Activated CD8-positive, alpha-beta memory T cell treated with anti-CD3 and anti-CD28 coated beads, Interleukin-2, amount 10 ng/mL, durations not matched to agents 7 days and 5 days (primary cell): ENCODE data around the gene ENTPD6. TPM values are rescaled to one million over a fixed set of nuclear protein-coding genes. Genes with fewer than 3 reads are reported as not detected.
"Not testable (repeated sequence)": the region's sequence is repeated elsewhere in the genome, so short reads cannot be mapped to it uniquely, and the experiment has no call there.

ENCODE experiments used
- ATAC-seq: fragments of 150-1000 bp; cut with Tn5 transposase; one replicate; pipeline ENCODE4 v1.10.0; 2021; ENCODE audit warnings: moderate library complexity
- CTCF ChIA-PET: fragments of 350-600 bp; sonication (Branson Sonifier 250); formaldehyde crosslinking; loops from one replicate; lab custom pipeline; 2021; ENCODE audit warnings: antibody characterized with exemption; lab: Charles Lee
- DNase-seq: peaks from one replicate; pipeline ENCODE4 v3.0.0-alpha.2; 2020
- H3K27ac Mint-ChIP-seq: one replicate; pipeline ENCODE4 v1.8.0; 2021; ENCODE audit warnings: mild to moderate bottlenecking, mixed read lengths
- H3K27me3 Mint-ChIP-seq: one replicate; pipeline ENCODE4 v1.8.0; 2021; ENCODE audit warnings: mixed read lengths
- H3K36me3 Mint-ChIP-seq: one replicate; pipeline ENCODE4 v1.8.0; 2021; ENCODE audit warnings: mild to moderate bottlenecking, mixed read lengths
- H3K4me1 Mint-ChIP-seq: one replicate; pipeline ENCODE4 v1.8.0; 2021; ENCODE audit warnings: mixed read lengths
- H3K4me3 Mint-ChIP-seq: one replicate; pipeline ENCODE4 v1.8.0; 2021; ENCODE audit warnings: mild to moderate bottlenecking, moderate library complexity, mixed read lengths
- H3K9me3 Mint-ChIP-seq: one replicate; pipeline ENCODE4 v1.8.0; 2022; ENCODE audit warnings: low read depth, mixed read lengths
- total RNA-seq, 2 experiments: library from RNA; stranded (reverse); gene quantifications; one replicate each; pipeline ENCODE4 v1.2.3, GENCODE V29; 2021

The ENTPD6 gene
- total RNA-seq, 2 experiments from 2014 or later, result 37.6 to 42.0 TPM

DNA sequence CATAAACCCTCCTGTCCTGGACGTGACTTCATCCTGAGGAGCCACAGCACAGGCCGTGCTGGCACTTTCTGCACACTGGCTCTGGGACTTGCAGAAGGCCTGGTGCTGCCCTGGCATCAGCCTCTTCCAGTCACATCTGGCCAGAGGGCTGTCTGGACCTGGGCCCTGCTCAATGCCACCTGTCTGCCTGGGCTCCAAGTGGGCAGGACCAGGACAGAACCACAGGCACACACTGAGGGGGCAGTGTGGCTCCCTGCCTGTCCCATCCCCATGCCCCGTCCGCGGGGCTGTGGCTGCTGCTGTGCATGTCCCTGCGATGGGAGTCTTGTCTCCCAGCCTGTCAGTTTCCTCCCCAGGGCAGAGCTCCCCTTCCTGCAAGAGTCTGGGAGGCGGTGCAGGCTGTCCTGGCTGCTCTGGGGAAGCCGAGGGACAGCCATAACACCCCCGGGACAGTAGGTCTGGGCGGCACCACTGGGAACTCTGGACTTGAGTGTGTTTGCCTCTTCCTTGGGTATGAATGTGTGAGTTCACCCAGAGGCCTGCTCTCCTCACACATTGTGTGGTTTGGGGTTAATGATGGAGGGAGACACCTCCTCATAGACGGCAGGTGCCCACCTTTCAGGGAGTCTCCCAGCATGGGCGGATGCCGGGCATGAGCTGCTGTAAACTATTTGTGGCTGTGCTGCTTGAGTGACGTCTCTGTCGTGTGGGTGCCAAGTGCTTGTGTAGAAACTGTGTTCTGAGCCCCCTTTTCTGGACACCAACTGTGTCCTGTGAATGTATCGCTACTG is 30.3 kb downstream of the ENTPD6 start:
- ATAC-seq, result no peak
- Mint-ChIP-seq H3K36me3 (no peaks in the 10 kb centered on the region), H3K4me1 (peaks cover 16% of the 10 kb centered on the region), H3K4me3 (no peak overlapping the region), H3K27me3 (no peaks in the 10 kb centered on the region), H3K27ac (no peak overlapping the region), H3K9me3 (no peaks in the 10 kb centered on the region)
- CTCF ChIA-PET, result interaction anchor here (0.9 kb wide), 1 partner anchor 22 kb away, joined by 3 read pairs; the partner anchor contains the start of gene PYGB
- no peak for DNase-seq

DNA sequence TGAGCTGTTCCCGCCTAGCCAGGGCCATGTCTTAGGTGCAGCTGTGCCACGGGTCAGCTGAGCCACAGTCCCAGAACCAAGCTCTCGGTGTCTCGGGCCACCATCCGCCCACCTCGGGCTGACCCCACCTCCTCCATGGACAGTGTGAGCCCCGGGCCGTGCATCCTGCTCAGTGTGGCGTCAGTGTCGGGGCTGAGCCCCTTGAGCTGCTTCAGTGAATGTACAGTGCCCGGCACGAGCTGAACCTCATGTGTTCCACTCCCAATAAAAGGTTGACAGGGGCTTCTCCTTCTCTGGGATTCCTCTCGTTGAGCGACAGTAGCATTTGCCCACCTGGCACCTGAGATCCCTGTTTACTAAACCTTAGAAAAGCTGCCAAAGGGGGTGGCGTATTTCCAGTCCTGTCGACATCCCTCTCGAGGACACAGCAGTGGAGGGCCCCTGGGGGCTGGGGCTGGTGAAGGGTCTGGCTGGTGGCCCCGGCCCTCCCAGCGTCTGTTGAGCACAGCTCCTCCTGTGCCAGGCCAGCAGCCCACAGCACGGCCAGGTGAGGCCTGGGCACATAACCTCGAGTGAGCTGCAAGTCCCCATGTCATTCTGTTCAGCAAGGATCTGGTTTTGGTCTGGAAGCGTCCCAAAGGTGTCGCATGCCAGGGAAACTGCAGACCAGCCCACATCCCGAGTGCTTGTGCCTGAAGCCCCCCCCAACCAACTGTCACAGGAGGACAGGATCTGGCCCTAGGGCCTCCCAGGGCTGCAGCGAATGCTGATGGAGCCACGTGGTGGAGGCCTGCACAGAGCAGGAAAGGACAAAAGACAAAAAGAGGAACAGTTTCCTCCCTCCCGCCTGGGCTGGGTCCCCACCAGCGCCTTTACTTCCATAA is 31.2 kb downstream of the ENTPD6 start:
- Mint-ChIP-seq H3K9me3 (no peaks in the 10 kb centered on the region), H3K4me1 (peaks cover 16% of the 10 kb centered on the region), H3K4me3 (no peak overlapping the region), H3K36me3 (no peaks in the 10 kb centered on the region), H3K27ac (no peak overlapping the region), H3K27me3 (no peaks in the 10 kb centered on the region)
- CTCF ChIA-PET, result interaction anchor here (0.9 kb wide), 1 partner anchor 21 kb away, joined by 3 read pairs; the partner anchor contains the start of gene PYGB
- ATAC-seq, result no peak
- no peak for DNase-seq

DNA sequence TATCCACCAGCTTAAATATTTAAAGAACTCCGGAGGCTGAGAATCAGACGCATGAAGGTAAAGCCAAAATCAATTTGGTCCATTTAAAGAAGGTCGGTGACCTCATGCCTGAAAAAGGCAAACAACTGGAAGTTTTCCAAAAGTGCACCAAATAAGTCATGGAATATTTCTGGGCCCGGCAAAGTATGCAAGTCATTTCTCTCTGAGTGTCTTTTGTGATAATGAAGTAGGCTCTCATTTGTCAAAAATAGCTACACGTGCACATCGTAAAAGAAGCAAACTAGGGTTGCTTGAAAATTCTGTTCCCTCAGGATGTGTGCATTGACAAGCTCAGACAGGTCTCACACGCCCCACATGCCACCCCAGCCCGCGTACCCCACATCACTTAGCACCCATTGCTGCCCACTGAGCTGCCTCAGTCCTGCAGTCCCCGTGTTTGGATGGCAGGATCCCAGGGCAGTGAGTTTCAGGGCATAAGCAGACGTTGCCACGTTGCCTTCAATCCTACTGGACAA is 31.9 kb downstream of the ENTPD6 start:
- Mint-ChIP-seq H3K9me3 (no peaks in the 10 kb centered on the region), H3K36me3 (no peaks in the 10 kb centered on the region), H3K4me1 (peaks cover 16% of the 10 kb centered on the region), H3K27ac (no peak overlapping the region), H3K4me3 (no peak overlapping the region), H3K27me3 (no peaks in the 10 kb centered on the region)
- CTCF ChIA-PET, result no interaction called here
- ATAC-seq, result no peak
- no peak for DNase-seq

DNA sequence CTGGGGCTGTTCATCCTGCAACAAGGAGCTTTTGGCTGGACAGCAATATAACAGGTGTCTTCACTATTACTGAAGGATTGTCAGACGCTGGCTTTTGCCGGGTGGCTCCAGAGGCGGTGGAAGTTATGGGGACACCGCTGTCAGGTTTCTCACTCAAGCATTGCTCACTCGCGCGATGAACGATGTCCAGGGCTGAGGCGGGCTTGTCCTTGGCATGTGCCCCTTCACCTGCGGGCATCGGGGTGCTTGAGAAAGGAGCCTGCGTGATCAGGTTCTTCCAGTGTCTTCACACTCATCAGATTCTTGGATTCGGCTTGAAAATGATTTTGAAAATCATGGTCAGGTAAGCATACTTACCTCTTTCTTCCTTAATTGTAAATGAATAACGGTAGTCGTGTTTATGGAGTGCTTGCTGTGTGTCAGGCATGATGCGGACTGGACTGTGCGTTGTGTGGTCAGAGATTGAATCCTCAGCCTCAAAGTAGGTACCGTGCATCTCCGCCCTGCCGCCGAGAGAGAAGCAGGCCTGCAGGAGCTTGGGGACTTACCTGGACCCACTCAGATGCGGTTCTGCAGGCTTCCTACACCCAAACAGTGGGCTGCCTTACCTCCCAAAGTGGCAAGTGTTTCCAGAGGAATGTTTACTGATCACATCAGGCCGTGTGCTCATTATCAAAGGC is 34.1 kb downstream of the ENTPD6 start:
- CTCF ChIA-PET, result no interaction called here
- H3K4me3 Mint-ChIP-seq, result no peak overlapping the region
- DNase-seq, result no peak
- H3K4me1 Mint-ChIP-seq, result no peaks in the 10 kb centered on the region
- no peaks in the 10 kb centered on the region for H3K36me3 Mint-ChIP-seq
- no peaks in the 10 kb centered on the region for H3K27me3 Mint-ChIP-seq
- H3K9me3 Mint-ChIP-seq, result no peaks in the 10 kb centered on the region
- no peak for ATAC-seq
- no peak overlapping the region for H3K27ac Mint-ChIP-seq

DNA sequence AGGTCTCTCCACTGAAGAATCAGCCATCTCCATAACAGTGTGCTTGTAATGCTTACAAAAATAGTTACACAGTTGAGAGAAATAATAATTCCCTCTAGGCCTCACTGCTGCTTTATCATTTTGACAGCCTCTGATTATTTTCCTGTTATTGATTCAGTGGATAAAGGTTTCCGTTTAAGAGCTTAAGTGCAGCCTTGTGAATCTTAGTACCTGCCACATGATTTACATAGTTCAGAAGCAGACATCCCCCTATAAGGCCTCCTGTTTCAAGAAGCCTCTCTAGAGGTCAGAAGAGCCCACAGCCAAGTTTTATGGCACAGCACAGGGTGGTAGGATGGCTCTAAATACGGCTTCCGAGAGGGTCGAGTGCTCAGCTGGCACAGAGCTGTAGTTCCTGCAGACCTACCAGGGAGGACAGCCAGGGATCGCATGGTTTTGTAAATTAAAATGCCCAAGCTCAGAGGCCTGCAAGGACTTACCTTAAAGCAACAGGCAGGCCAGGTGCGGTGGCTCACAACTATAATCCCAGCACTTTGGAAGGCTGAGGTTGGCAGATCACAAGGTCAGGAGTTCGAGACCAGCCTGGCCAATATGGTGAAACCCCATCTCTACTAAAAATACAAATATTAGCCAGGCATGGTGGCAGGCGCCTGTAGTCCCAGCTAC is 34.8 kb downstream of the ENTPD6 start:
- no peak for DNase-seq
- ATAC-seq, result no peak
- H3K4me3 Mint-ChIP-seq, result no peak overlapping the region
- H3K9me3 Mint-ChIP-seq, result no peaks in the 10 kb centered on the region
- H3K36me3 Mint-ChIP-seq, result no peaks in the 10 kb centered on the region
- no peaks in the 10 kb centered on the region for H3K4me1 Mint-ChIP-seq
- H3K27me3 Mint-ChIP-seq, result no peaks in the 10 kb centered on the region
- CTCF ChIA-PET, result no interaction called here
- H3K27ac Mint-ChIP-seq, result no peak overlapping the region

DNA sequence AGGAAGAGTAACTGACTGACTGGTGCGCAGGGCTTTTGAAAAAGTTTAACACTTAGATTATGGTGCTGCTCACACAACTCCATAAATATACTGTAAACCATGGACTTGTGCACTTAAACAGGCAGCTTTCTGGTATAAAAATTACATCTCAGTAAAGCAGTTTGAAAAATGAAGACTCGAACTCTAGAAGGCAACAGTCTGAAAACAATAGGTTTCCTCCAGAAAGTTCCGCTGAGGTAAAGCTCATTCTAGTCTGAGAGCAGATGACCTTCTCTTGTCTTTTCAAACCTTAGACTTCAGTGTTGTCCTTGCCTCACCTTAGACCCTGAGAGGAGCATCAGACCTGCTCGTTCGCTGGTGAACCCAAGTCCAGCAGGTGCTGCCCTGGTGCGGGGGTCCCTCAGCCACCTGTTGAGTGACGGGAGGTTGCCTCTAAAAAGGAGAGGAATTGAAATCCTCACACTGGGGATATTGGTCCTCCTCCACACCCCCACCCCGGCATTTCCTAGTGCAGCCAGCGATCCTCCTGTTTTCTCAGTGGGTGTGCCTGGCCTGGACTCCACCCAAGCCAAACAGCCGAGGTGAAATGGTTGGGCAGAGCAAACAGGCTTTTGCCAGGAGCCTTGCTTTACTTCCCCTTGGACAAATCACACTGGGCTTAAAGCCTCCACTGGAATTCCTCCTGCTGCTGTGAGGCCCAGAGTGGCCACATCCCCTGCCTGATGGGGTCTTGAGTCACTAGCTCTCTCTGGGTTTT is 37.7 kb downstream of the ENTPD6 start:
- no peaks in the 10 kb centered on the region for H3K36me3 Mint-ChIP-seq
- no peaks in the 10 kb centered on the region for H3K9me3 Mint-ChIP-seq
- no peak overlapping the region for H3K27ac Mint-ChIP-seq
- DNase-seq (no peak), ATAC-seq (no peak)
- CTCF ChIA-PET, result interaction anchor here (1.1 kb wide), 1 partner anchor 13 kb away, joined by 3 read pairs; no protein-coding TSS in a partner anchor
- H3K4me1 Mint-ChIP-seq, result peaks cover 11% of the 10 kb centered on the region
- no peak overlapping the region for H3K4me3 Mint-ChIP-seq
- H3K27me3 Mint-ChIP-seq, result peaks cover 4% of the 10 kb centered on the region

DNA sequence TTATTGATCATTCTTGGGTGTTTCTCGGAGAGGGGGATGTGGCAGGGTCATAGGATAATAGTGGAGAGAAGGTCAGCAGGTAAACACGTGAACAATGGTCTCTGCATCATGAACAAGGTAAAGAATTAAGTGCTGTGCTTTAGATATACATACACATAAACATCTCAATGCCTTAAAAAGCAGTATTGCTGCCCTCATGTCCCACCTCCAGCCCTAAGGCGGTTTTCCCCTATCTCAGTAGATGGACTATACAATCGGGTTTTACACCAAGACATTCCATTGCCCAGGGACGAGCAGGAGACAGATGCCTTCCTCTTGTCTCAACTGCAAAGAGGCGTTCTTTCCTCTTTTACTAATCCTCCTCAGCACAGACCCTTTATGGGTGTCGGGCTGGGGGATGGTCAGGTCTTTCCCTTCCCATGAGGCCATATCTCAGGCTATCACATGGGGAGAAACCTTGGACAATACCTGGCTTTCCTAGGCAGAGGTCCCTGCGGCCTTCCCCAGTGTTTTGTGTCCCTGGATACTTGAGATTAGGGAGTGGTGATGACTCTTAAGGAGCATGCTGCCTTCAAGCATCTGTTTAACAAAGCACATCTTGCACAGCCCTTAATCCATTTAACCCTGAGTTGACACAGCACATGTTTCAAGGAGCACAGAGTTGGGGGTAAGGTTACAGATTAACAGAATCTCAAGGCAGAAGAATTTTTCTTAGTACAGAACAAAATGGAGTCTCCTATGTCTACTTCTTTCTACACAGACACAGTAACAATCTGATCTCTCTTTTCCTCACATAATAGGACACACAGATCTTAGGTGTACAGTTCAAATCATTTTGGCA is 38.7 kb downstream of the ENTPD6 start:
- peaks cover 19% of the 10 kb centered on the region for H3K4me1 Mint-ChIP-seq
- not testable (repeated sequence) for H3K4me3 Mint-ChIP-seq, H3K27me3 Mint-ChIP-seq, ATAC-seq, H3K9me3 Mint-ChIP-seq, H3K36me3 Mint-ChIP-seq, DNase-seq, H3K27ac Mint-ChIP-seq
- CTCF ChIA-PET, result interaction anchor here (1.0 to 1.1 kb wide), 2 partner anchors 12 to 13 kb away, joined by 3 to 4 read pairs; partner anchors contain the start of gene PYGB

DNA sequence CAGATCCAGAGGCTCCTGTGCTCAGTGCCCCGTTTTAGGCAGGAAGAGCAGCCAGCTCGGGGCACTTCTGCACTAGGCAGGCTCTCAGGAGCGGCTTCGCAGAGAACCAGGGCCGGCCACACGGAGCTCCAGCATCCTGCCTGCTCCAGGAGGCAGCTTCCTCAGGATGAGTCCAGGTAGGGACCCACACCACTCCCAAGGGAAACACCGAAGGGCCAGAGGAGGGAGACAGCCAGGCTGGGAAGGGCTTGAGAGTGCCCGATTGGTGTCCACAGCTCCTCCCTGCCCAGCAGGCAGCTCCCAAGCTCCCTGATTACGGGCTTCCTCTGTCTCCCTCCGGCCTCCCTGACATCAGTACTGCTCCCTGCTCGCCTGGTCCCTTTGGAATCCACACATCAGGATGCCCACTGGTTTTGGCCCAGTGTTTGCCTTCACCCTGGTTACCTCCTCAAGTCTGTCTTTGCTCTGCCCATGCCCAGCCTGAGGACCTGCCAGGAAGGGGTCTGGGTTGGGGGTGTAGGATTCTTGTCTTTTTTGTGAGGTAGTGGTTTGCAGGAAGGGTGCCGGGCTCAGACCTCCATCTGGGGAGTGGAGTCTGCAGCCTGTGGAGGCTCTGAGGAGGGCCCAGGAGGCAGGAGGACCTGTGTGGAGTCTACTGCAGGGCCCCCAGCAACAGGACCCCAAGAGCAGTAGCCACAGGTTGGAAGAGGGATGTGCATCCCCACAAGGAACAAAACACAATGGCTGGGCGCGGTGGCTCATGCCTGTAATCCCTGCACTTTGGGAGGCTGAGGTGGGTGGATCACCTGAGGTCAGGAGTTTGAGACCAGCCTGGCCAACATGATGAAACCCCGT is 41.2 kb downstream of the ENTPD6 start:
- H3K9me3 Mint-ChIP-seq, result no peaks in the 10 kb centered on the region
- CTCF ChIA-PET, result interaction anchor here (1.7 kb wide), 1 partner anchor 162 kb away, joined by 4 read pairs; no protein-coding TSS in a partner anchor
- DNase-seq, result no peak
- peak overlapping the region; percentile 47 for H3K27ac Mint-ChIP-seq
- no peak for ATAC-seq
- H3K36me3 Mint-ChIP-seq, result no peaks in the 10 kb centered on the region
- H3K27me3 Mint-ChIP-seq, result peaks cover 4% of the 10 kb centered on the region
- peaks cover 19% of the 10 kb centered on the region for H3K4me1 Mint-ChIP-seq
- H3K4me3 Mint-ChIP-seq, result no peak overlapping the region

DNA sequence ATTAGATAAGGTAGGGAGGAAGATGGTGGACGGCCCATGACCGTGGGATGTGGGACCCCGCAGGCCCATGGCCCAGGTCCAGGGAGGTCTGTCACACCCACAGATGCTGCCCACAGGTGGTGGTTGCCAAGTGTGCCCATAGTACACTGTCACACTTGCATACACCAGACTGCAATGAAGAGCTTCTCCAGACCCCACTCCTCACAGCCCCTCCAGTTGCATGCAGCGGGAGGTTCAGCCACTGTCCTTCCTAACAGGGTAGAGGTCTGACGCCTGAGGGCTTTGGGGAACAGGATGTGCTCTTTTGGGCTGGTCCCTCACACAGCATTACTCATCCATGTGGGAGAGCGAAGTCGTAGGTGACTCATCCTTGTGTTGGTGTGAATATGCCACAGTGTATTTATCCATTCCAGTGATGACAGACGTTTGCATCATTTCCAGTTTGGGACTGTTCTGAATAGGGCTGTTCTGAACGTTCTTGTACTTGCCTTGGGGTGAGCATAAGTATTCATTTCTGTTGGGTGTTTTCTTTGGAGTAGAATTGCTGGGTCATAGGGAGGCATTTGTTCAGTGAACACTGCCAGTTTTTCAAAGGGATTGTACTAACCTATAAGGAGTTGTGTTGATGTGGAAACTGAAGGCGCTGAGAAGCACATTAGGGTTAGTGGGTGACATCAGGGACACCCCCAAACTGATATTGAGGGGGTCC is 42.3 kb downstream of the ENTPD6 start:
- ATAC-seq (peak; percentile 95), DNase-seq (peak; percentile 80)
- H3K9me3 Mint-ChIP-seq, result no peaks in the 10 kb centered on the region
- H3K4me1 Mint-ChIP-seq, result peaks cover 19% of the 10 kb centered on the region
- CTCF ChIA-PET, result interaction anchor here (1.7 kb wide), 1 partner anchor 161 kb away, joined by 4 read pairs; no protein-coding TSS in a partner anchor
- H3K27ac Mint-ChIP-seq, result peak overlapping the region; percentile 84
- H3K4me3 Mint-ChIP-seq, result peak overlapping the region; percentile 12
- peaks cover 8% of the 10 kb centered on the region for H3K27me3 Mint-ChIP-seq
- H3K36me3 Mint-ChIP-seq, result no peaks in the 10 kb centered on the region

DNA sequence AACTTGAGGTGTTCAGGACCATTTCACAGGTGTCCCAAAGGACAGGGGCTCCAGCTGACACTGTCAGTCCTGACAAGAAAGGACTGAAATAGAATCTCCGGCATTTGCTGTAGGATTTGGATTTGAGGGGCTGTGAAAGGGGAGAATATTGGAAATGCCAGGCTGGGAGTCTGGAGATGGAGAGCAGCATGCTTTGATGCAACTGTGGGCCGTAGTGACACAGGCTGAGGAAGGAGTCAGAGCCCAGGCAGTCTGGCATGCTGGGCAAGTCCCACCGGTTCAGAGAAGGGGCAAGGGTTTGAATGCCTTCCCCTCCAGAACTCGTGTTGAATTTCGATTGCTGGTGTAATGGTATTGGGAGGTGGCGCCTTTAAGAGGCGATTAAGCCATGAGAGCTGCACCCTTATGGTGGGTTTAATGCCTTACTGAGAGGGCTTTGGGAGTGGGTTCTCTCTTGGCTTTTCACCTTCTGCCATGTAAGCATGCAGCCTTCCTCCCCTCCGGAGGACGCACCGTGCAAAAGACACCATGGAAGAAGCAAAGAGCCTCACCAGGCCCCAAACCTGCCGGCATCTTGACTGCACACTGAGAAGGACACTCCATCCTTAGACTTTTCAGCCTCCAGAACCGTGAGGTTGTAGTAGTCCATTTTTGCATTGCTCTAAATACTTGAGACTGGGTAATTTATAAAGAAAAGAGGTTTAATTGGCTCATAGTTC is 43.0 kb downstream of the ENTPD6 start:
- Mint-ChIP-seq H3K27me3 (peaks cover 8% of the 10 kb centered on the region), H3K4me1 (peaks cover 19% of the 10 kb centered on the region), H3K4me3 (no peak overlapping the region), H3K36me3 (no peaks in the 10 kb centered on the region), H3K9me3 (no peaks in the 10 kb centered on the region), H3K27ac (peak overlapping the region; percentile 84)
- DNase-seq, result no peak
- ATAC-seq, result no peak
- CTCF ChIA-PET, result no interaction called here
